MM.1S (cell line): ENCODE measurements around the gene RNF126.

ENCODE experiments used
- DNase-seq: peaks from one replicate; pipeline ENCODE4 v3.0.0-alpha.2; 2015
- H2AFZ ChIP-seq: fragments of 300-600 bp; sonication (generic); 2 replicates; pipeline ENCODE4 v1.6.0; 2016; ENCODE audit warnings: antibody characterized with exemption, low read length
- H3F3A ChIP-seq: fragments of 300-600 bp; sonication (generic); 2 replicates; pipeline ENCODE4 v1.6.1; 2016; ENCODE audit warnings: mild to moderate bottlenecking, antibody characterized with exemption, low read length, moderate library complexity, mixed read lengths; ENCODE audit not compliant: insufficient read depth
- H3K27ac ChIP-seq: fragments of 300-600 bp; sonication (generic); 2 replicates; pipeline ENCODE4 v1.5.1; 2016; ENCODE audit warnings: mild to moderate bottlenecking, low read length
- H3K27me3 ChIP-seq: fragments of 300-600 bp; sonication (generic); replicated peaks from 2 replicates; pipeline ENCODE4 v1.6.0; 2016; ENCODE audit warnings: low read length; ENCODE audit not compliant: insufficient read depth
- H3K36me3 ChIP-seq: fragments of 300-600 bp; sonication (generic); replicated peaks from 2 replicates; pipeline ENCODE4 v1.6.1; 2016; ENCODE audit warnings: mild to moderate bottlenecking, low read length, mixed read lengths; ENCODE audit not compliant: insufficient read depth
- H3K4me1 ChIP-seq: fragments of 300-600 bp; sonication (generic); 2 replicates; pipeline ENCODE4 v1.6.1; 2016; ENCODE audit warnings: low read length, mixed read lengths
- H3K4me2 ChIP-seq: fragments of 300-600 bp; sonication (generic); 2 replicates; pipeline ENCODE4 v1.6.0; 2016; ENCODE audit warnings: low read depth, low read length
- H3K4me3 ChIP-seq: fragments of 300-600 bp; sonication (generic); 2 replicates; pipeline ENCODE4 v1.5.1; 2016; ENCODE audit warnings: low read length, mixed read lengths
- H3K79me2 ChIP-seq: fragments of 300-600 bp; sonication (generic); 2 replicates; pipeline ENCODE4 v1.6.1; 2016; ENCODE audit warnings: mixed run types, low read length, mixed read lengths
- H3K9ac ChIP-seq: fragments of 300-600 bp; sonication (generic); 2 replicates; pipeline ENCODE4 v1.6.1; 2016; ENCODE audit warnings: low read length, mixed read lengths
- H3K9me2 ChIP-seq: fragments of 300-600 bp; sonication (generic); replicated peaks from 2 replicates; pipeline ENCODE4 v1.6.1; 2016; ENCODE audit warnings: mild to moderate bottlenecking, low read length, mixed read lengths; ENCODE audit not compliant: insufficient read depth
- H3K9me3 ChIP-seq: fragments of 300-600 bp; sonication (generic); replicated peaks from 2 replicates; pipeline ENCODE4 v1.6.1; 2016; ENCODE audit warnings: mild to moderate bottlenecking, low read length, mixed read lengths; ENCODE audit not compliant: insufficient read depth
- H4K20me1 ChIP-seq: fragments of 300-600 bp; sonication (generic); 2 replicates; pipeline ENCODE4 v1.6.1; 2016; ENCODE audit warnings: mild to moderate bottlenecking, low read length, moderate library complexity, mixed read lengths; ENCODE audit not compliant: insufficient read depth
- CTCF ChIP-seq: fragments of 300-600 bp; sonication (generic); IDR thresholded peaks from 2 replicates; pipeline ENCODE4 v1.5.1; 2016; ENCODE audit warnings: antibody characterized with exemption, low read length, mixed read lengths
- EZH2 ChIP-seq: fragments of 300-600 bp; sonication (generic); optimal IDR thresholded peaks from 2 replicates; pipeline ENCODE3; 2017; ENCODE audit warnings: low read depth, mild to moderate bottlenecking, antibody characterized with exemption, low read length, mixed read lengths
- EZH2phosphoT487 ChIP-seq: fragments of 300-600 bp; sonication (generic); IDR thresholded peaks from 2 replicates; pipeline ENCODE4 v1.6.1; 2018; ENCODE audit warnings: antibody characterized with exemption, low read length

The RNF126 gene

GRCh38 chr19:676339-677105 lies 13.5 kb upstream of the RNF126 start, which contains the start of gene FSTL3:
Gene FSTL3 (plus strand): TSS chr19:676392. CDS start chr19:676424, 32 bp downstream.
- no peak within 1 kb of the TSS for H3K9ac ChIP-seq
- H3K4me2 ChIP-seq = no peak within 1 kb of the TSS

GRCh38 chr19:676007-676338 lies 13.0 kb upstream of the RNF126 start:
- Histone ChIP-seq H3K27me3 (peaks cover 62% of the 10 kb centered on the region), H3K27ac (no peak overlapping the region), H3K36me3 (no peaks in the 10 kb centered on the region), H3K4me1 (no peaks in the 10 kb centered on the region), H3F3A (no peaks in the 10 kb centered on the region), H3K9me2 (no peaks in the 10 kb centered on the region), H3K9ac (no peak overlapping the region), H3K4me3 (no peak overlapping the region), H3K79me2 (no peaks in the 10 kb centered on the region), H3K4me2 (no peak overlapping the region), H4K20me1 (no peaks in the 10 kb centered on the region), H3K9me3 (no peaks in the 10 kb centered on the region), H2AFZ (no peak overlapping the region)
- TF ChIP-seq EZH2phosphoT487 (no peak), CTCF (no peak), EZH2 (no peak)
- no peak for DNase-seq

More at GRCh38 chr19:676339-677105, 13.5 kb upstream of the RNF126 start, which contains the start of gene FSTL3:
- no peak for DNase-seq
- Histone ChIP-seq H3F3A (no peaks in the 10 kb centered on the region), H3K27ac (no peak within 1 kb of the TSS), H3K9me3 (no peaks in the 10 kb centered on the region), H3K4me3 (no peak within 1 kb of the TSS), H3K36me3 (no peaks in the 10 kb centered on the region), H3K27me3 (peaks cover 57% of the 10 kb centered on the region), H2AFZ (no peak within 1 kb of the TSS), H3K4me1 (no peaks in the 10 kb centered on the region), H4K20me1 (no peaks in the 10 kb centered on the region), H3K79me2 (no peaks in the 10 kb centered on the region), H3K9me2 (no peaks in the 10 kb centered on the region)
- TF ChIP-seq EZH2phosphoT487 (no peak), CTCF (no peak), EZH2 (no peak)

GRCh38 chr19:674282-675151 lies 11.5 kb upstream of the RNF126 start:
- TF ChIP-seq EZH2 (no peak), EZH2phosphoT487 (no peak), CTCF (no peak)
- Histone ChIP-seq H2AFZ (no peak overlapping the region), H3K27me3 (peaks cover 75% of the 10 kb centered on the region), H3K4me1 (no peaks in the 10 kb centered on the region), H3F3A (no peaks in the 10 kb centered on the region), H3K9ac (no peak overlapping the region), H3K4me2 (no peak overlapping the region), H3K4me3 (no peak overlapping the region), H3K9me3 (no peaks in the 10 kb centered on the region), H3K79me2 (no peaks in the 10 kb centered on the region), H3K27ac (no peak overlapping the region), H3K9me2 (no peaks in the 10 kb centered on the region), H3K36me3 (no peaks in the 10 kb centered on the region), H4K20me1 (no peaks in the 10 kb centered on the region)
- DNase-seq = no peak
